Kidney tubule cell (primary cell): ENCODE results near the gene ZNF138.

Source experiments
- DNase-seq: peaks from one replicate; pipeline ENCODE4 v3.0.0-alpha.2; 2018; ENCODE audit warnings: low spot score

Gene ZNF138

DNA sequence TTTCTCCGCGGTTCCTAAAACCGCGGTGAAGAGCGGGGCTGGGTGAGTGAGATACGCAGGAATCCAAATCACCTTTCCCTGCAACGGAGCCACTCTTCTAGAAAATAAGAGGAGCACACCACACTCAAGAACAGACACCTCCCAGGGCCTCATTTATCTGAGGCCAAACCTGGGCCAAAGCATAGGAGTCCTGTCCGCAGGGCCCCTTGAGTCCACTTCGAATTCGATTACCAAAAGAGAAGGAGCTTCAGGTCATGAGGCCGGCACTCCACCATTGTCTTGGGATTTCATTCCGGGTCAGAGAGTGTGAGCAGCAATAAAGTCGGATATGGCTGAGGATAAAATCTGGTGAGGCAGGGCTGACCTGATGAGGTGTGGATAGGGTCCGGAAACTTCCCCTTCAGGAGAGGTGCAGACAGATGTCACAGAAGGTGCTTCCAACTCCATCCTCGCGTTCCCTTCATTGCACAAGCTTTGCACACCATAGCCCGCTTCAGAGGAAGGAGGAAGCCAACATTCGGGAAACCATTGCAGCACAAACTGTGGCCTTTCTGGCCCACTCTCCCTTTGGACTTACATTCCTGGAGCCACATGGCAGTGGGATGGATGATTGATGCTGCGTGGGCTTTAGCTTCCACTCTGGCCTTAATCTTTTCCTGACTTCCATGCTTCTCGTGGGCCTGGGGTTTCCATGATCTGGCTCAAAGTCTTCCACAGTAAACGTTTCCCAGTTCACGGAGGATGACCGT lies 81.6 kb downstream of the ZNF138 start:
- DNase-seq: no peak

DNA sequence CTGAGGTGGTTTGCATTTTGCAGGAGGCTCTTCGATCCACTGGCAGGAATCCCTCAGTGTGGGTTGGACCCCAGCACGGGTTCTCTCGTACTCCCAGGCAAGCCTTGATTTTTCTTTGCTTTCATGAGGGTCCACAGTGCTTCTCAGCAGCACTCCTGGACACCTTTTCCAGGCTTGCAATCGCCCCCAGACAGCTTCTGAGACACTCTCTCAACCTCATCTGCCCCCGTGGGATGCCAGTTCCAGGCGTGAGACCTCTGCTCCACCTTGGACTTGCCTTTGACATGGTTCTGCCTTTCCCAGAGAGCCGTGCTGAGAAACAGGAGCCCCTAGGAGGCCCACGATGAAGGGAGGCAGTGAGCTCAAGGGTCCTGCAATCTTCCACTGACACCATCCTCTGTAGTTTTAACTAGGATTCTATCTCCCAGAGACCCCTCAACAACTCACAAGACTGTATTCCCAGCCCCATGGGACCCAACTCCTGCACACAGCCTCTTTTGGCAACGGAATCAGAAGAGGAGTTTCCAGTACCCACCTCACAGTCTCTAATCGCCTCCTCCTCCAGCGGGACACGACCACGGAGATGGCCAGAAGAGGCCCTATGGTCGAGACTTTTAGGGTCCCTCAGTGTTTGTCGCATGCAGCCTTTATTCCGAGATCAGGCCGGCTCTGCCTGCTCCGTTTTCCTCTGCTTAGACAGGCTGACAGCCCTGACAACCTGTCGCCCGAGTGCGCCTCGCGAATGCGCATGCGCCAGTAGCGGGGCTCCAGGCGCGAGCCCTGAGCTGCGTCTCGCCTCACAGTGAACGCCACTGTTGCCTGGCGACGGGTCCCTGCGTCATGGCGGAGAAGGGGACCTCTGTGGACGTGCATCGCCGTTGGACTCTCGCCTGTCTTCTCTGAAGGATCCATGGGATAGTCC lies 82.8 kb downstream of the ZNF138 start:
- peak; percentile 71 for DNase-seq

DNA sequence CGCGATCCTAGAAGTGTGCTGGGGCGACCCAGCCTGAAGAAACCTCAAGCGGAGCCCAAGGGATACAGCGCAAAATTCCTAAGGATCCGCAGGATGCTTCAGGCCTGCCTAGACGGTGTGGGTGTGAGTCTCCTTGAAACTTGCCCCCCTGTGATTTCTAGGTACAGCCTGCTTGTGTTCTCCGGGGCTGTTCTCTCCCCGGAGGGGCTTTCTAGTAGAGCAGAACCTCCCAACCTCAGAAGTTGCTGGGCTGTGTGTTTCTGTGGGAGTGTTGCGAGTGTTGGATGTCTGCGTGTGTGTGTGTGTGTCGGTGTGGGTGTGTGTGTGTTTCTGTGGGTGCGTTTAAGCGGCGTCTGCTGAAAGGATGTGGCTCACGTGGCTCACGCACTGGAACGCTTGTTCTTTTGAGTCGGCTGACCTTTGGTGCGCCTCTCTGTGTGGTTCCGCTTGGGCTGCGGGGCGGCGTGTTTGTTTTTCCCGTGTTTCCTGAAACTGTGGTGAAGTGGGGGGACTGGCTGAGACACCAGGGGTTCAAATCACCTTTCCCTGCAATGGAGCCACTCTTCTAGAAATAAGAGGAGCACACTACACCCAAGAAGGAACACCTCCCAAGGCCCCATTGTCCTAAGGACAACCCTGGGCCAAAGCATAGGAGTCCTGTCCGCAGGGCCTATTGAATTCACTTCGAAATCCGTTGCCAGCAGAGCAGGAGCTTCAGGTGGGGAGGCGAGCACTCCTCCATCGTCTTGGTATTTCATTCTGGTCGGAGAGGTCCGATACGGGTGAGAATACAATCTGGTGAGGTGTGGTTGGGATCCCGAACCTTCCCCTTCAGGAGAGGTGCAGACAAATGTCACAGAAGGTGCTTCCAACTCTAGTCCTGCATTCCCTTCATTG lies 83.7 kb downstream of the ZNF138 start:
- DNase-seq: no peak

DNA sequence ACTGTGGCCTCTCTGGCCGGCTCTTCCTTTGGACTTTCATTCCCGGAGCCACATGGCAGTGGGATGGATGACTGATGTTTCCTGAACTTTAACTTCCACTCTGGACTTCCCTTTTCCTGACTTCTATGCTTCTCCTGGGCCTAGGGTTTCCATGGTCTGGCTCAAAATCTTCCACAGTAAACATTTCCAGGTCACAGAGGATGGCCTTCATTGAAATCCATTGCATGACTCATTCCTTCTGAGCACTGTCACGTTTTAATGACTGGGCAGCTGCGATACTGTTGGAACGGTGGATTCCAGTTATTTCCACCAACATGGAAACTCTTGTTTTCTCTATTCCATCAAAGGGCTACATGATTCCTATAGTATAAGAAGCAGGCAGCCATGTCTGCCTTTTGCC lies 84.5 kb downstream of the ZNF138 start:
- DNase-seq: peak; percentile 6

DNA sequence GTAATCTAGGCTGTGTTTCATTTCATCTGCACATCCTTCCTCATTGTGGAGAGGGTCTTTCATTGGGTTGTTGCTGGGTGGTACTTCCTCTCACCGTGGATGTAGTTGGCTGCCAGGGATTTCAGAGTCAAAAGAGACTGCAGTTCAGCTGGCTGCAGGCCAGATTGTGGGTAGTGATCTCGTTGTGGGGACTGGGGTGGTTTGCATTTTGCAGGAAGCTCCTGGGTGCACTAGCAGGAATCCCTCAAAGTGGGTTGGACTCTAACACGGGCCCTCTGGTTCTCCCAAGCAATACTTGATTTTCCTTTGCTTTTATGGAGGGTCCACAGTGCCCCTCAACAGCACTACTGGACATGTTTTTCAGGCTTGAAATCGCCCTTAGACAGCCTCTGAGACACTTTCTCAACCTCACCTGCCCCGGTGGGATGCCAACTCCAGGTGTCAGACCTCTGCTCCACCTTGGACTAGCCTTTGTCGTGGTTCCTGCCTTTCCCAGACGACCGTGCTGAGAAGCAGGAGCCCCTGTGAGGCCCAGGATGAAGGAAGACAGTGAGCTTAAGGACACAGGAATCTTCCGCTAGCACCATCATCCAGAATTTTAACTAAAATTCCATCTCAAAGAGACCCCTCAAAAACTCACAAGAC lies 85.0 kb downstream of the ZNF138 start:
- DNase-seq: peak; percentile 21

DNA sequence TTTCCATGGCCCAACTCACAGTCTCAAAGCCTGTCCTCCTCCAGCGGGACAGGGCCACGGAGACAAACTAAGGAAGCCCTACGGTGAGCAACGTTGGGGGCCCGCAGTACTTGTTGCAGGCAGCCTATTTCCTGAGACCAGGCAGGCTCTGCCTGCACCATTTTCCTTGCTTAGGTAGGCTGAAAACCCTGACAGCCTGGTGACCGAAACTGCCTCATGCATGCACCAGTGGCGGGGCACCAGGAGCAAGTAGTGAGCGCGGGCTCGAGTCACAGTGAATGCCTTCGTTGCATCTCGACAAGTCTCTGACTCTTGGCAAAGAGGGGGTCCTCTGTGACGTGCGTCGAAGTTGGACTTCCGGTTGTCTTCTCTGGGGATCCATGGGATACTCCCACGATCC lies 85.6 kb downstream of the ZNF138 start:
- no peak for DNase-seq

DNA sequence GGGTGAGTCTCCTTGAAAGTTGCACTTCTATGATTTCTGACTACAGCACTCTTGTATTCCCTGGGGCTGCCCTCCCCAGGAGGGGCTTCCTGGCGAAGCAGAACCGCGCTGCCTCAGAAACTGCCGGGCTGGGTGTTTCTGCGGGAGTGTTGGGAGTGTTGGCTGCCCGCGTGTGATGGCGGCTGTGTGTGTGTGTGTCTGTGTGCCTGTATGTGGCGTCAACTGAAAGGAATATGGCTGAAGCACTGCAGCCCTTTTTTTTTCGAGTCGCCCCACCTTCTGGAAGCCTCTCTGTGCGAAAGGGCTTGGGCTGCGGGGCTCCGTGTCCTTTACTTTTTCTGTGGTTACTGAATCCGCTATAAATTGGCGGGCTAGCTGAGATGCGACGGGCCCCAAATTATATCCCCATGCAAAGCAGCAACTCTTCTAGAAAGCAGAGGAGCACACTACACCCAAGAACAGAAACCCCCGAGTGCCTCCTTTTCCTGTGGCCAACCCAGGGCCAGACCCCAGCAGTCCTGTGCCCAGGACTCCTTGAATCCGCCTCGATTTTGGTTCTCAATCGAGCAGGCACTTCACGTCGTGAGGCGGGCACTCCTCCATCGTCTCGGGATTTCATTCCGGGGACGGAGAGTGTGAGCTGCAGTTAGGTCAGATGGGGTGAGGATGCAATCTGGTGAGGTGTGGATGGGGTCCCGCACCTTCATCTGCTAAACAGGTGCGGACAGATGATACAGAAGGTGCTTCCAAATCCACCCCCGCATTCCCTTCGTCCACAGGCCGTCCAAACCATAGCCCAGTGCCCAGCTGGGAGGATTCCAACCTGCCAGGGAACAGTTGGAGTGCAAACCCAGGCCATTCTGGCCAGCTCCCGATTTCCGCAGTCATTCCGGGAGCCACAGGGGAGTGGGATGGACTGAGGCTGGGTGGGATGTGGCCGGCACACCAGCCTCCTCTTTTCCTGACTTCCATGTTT lies 86.4 kb downstream of the ZNF138 start:
- DNase-seq: no peak

DNA sequence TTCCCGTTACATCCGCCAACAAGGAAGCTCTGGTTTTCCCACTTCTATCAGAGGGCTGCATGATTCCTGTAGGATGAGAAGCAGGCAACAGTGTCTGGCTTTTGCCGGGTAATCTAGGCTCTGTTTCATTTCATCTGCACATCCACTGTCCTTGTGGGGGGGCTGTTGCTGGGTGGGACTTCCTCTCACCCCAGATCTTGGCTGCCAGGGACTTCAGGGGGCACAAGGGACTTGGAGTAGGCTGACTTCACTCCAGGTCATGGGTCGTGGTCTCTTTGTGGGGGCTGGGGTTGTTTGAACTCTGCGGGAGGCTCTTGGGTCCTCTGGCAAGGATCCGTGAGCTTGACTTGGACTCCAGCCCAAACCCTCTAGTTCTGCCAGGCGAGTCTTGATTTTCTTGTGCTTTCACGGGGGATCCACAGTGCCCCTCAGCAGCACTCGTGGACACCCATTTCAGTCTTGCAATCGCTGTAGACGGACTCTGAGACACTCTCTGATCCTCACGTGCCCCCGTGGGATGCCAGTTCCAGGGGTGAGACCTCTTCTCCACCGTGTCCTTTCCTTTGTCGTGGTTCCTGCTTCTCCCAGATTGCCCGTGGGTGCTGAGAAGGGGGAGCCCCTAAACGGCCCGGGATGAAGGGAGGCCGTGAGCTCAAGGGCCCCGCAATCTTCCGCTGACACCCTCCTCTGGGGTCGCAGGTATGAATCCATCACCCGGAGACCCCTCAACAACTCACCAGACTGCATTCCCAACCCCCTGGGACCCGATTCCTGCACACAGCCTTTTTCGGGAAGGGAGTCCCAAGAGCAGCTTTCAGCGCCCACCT lies 87.4 kb downstream of the ZNF138 start:
- DNase-seq: no peak

DNA sequence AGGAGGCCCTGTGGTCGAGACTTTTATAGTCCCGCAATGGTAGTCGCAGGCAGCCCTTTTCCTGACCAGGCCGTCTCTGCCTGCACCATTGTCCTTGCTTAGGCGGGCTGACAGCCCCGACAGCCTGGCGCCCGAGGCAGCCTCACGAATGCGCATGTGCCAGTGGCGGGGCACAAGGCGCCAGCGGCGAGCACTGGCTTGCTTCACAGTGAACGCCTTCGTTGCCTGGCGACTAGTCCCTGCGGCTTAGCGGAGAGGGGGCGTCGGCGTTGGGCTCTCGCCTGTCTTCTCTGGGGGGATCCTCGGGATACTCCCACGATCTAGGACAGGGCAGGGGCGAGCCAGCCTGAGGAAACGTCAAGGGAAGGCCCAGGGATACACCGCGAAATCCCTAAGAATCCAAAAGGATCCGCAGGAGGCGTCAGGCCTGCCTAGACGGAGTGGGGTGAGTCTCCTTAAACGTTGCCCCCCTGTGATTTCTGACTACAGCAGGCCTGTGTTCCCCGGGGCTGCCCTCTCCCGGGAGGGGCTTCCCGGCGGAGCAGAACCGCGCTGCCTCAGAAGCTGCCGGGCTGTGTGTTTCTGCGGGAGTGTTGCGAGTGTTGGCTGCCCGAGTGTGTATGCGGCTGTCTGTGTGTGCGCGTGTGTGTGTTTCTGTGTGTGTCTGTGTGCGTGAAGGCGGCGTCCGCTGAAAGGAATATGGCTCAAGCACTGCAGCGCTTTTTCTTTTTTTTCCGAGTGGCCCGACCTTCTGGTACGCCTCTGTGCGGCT lies 88.3 kb downstream of the ZNF138 start:
- DNase-seq: peak; percentile 42
